ENCODE measurements around the gene ASB4.

GRCh38 chr7:95584769-95585425 lies 99.2 kb downstream of the ASB4 start:
- TF ChIP-seq POLR2A (IDR thresholded peaks at IDR 0.05; ENCODE audit: low read length), result no peak
- TF ChIP-seq GATA1 (IDR thresholded peaks at IDR 0.05; ENCODE audit: low read depth, low read length), result no peak
